Measurements from ENCODE around the gene FTH1. TPM values are rescaled to one million over a fixed set of nuclear protein-coding genes. Genes with fewer than 3 reads are reported as not detected.
A peak's percentile ranks its signal among the peaks of the same experiment; 100 is the strongest.

FTH1 gene
- total RNA-seq, 1 donor from 2014 or later, result 2,346 TPM

DNA sequence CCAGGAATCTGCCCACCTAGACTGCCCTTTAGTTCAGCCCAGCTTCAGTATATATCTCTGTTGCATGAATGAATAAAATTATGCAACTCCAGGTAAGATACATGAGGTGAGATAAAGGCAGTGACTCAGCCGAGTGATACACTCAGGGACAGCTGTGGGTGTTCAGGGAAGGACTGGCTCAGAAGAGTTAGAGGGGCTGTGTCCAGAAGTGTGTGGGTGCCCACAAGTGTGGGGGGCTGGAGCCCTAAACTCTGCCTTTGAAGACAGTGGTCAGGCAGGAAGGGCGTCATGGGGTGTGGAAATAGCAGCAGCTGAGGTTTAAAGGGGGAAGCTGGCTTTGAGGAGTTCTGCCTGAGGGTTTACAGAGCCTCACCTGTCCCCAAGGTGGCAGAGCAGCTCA lies 8.3 kb downstream of the FTH1 start:
- Histone ChIP-seq H3K9me3 (replicated peaks) (no peaks in the 10 kb centered on the region), H3K4me1 (peaks cover 54% of the 10 kb centered on the region), H3K27me3 (ENCODE audit: low read depth) (peaks cover 6% of the 10 kb centered on the region), H3K36me3 (peaks cover 13% of the 10 kb centered on the region), H3K4me3 (no peak overlapping the region), H3K27ac (replicated peaks) (no peak overlapping the region)
- intact Hi-C loops (cut with micrococcal nuclease), result no loop called here
- no peak for DNase-seq
- no peak for TF ChIP-seq CTCF (IDR thresholded peaks at IDR 0.05; ENCODE audit: borderline replicate concordance)

- intact Hi-C loops (cut with micrococcal nuclease), result no loop called here
- Histone ChIP-seq H3K9me3 (replicated peaks) (no peaks in the 10 kb centered on the region), H3K27me3 (ENCODE audit: low read depth) (peaks cover 6% of the 10 kb centered on the region), H3K4me1 (peaks cover 49% of the 10 kb centered on the region), H3K4me3 (no peak overlapping the region), H3K36me3 (peaks cover 8% of the 10 kb centered on the region), H3K27ac (replicated peaks) (no peak overlapping the region)
- no peak for TF ChIP-seq CTCF (IDR thresholded peaks at IDR 0.05; ENCODE audit: borderline replicate concordance)
- no peak for DNase-seq
These were observed 8.8 kb downstream of the FTH1 start for GRCh38 chr11:61958590-61958989.

- H3K36me3 ChIP-seq, result no peaks in the 10 kb centered on the region
- intact Hi-C loops (cut with micrococcal nuclease), result no loop called here
- H3K4me1 ChIP-seq, result peaks cover 35% of the 10 kb centered on the region
- H3K9me3 ChIP-seq (replicated peaks), result no peaks in the 10 kb centered on the region
- no peak overlapping the region for H3K27ac ChIP-seq (replicated peaks)
- no peak for DNase-seq
- no peak for TF ChIP-seq CTCF (IDR thresholded peaks at IDR 0.05; ENCODE audit: borderline replicate concordance)
- H3K4me3 ChIP-seq, result no peak overlapping the region
- peaks cover 6% of the 10 kb centered on the region for H3K27me3 ChIP-seq (ENCODE audit: low read depth)
These were observed 10.2 kb downstream of the FTH1 start for GRCh38 chr11:61957021-61957770.

DNA sequence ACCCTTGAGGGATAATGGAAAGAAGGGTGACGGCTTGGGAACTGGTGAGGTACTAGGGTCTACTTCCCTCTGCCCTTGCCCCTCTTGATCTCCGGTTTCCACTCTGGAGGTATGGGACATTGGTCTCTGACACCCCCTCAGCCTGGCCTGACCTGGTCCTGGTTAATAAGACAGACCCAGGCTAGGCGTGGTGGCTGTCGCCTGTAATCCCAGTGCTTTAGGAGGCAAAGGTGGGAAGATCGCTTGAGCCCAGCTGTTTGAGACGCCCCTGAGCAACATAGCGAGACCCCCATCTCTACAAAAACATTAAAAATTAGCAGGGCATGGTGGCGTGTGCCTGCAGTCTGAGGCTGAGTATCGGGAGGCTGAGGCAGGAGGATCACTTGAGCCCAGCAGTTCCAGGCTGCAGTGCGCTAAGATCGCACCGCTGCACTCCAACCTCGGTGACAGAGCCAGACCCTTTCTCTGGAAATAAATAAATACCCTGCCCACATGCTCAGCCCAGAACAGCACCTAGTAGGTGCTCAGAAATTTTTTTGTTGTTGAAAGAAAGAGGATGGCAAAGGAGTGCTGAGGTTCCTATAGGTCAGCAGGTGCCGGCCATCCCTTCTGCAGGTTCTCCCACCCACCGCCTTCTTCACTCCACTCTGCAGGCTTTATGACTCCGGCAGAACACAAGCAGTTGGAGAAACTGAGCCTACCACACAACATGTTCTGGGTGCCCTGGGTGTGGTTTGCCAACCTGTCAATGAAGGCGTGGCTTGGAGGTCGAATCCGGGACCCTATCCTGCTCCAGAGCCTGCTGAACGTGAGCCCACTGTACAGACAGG lies 11.0 kb downstream of the FTH1 start:
- peak overlapping the region; percentile 84 for H3K27ac ChIP-seq (replicated peaks)
- intact Hi-C loops (cut with micrococcal nuclease), result no loop called here
- no peaks in the 10 kb centered on the region for H3K9me3 ChIP-seq (replicated peaks)
- peaks cover 27% of the 10 kb centered on the region for H3K4me1 ChIP-seq
- H3K36me3 ChIP-seq, result no peaks in the 10 kb centered on the region
- TF ChIP-seq CTCF (IDR thresholded peaks at IDR 0.05; ENCODE audit: borderline replicate concordance), result no peak
- H3K27me3 ChIP-seq (ENCODE audit: low read depth), result peaks cover 6% of the 10 kb centered on the region
- H3K4me3 ChIP-seq, result peak overlapping the region; percentile 63
- no peak for DNase-seq

DNA sequence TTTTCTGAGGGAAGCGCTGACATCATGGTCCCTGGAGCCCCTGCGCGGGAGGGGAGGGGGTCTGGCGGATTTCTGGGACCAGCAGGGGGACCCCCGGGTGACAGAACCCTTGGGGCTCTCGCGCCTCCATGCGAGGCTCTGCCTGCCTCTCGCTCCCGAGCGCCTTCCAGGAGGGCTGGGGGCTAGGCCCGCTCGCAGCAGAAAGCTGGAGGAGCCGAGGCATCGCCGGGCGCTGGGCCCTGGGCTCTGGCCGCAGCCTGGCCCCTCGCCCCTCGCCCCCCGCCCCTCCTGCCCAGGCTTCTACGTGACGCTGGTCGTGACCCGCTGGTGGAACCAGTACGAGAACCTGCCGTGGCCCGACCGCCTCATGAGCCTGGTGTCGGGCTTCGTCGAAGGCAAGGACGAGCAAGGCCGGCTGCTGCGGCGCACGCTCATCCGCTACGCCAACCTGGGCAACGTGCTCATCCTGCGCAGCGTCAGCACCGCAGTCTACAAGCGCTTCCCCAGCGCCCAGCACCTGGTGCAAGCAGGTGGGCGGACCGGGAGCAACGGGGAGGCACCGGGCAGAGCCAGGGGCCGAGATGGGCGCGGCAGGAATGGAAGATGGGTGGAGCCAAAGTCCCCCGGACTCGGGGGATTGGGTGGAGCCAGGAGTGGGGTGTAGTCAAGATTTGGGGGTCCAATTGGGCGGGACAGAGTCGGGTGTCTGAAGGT lies 11.9 kb downstream of the FTH1 start:
- no peak for DNase-seq
- Histone ChIP-seq H3K27ac (replicated peaks) (peak overlapping the region; percentile 84), H3K36me3 (no peaks in the 10 kb centered on the region), H3K27me3 (ENCODE audit: low read depth) (peaks cover 6% of the 10 kb centered on the region), H3K4me1 (peaks cover 19% of the 10 kb centered on the region), H3K9me3 (replicated peaks) (no peaks in the 10 kb centered on the region), H3K4me3 (peak overlapping the region; percentile 63)
- intact Hi-C loops (cut with micrococcal nuclease), result no loop called here
- TF ChIP-seq CTCF (IDR thresholded peaks at IDR 0.05; ENCODE audit: borderline replicate concordance), result no peak

Measured in left ventricle myocardium inferior (tissue), 1 donor.